GM12873 (cell line): ENCODE results near the gene FCN1.

Experiments used
- TF ChIP-seq, protein P1 (sequence below): IDR thresholded peaks from 2 replicates; pipeline ENCODE4 v1.5.1; 2012; ENCODE audit warnings: low read depth, mild to moderate bottlenecking, moderate library complexity, low read length, control low read depth; ENCODE audit not compliant: insufficient read depth; ENCODE audit errors: missing control alignments

Gene FCN1

GRCh38 chr9:134957945-134958227 is 40.2 kb upstream of the FCN1 start:
- TF ChIP-seq, protein P1, sequence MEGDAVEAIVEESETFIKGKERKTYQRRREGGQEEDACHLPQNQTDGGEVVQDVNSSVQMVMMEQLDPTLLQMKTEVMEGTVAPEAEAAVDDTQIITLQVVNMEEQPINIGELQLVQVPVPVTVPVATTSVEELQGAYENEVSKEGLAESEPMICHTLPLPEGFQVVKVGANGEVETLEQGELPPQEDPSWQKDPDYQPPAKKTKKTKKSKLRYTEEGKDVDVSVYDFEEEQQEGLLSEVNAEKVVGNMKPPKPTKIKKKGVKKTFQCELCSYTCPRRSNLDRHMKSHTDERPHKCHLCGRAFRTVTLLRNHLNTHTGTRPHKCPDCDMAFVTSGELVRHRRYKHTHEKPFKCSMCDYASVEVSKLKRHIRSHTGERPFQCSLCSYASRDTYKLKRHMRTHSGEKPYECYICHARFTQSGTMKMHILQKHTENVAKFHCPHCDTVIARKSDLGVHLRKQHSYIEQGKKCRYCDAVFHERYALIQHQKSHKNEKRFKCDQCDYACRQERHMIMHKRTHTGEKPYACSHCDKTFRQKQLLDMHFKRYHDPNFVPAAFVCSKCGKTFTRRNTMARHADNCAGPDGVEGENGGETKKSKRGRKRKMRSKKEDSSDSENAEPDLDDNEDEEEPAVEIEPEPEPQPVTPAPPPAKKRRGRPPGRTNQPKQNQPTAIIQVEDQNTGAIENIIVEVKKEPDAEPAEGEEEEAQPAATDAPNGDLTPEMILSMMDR = no peak

- TF ChIP-seq, protein P1 = no peak
Observed at GRCh38 chr9:134957165-134957944, 39.6 kb upstream of the FCN1 start.

GRCh38 chr9:134955801-134956200 is 38.1 kb upstream of the FCN1 start:
- TF ChIP-seq, protein P1 = no peak

- TF ChIP-seq, protein P1 = no peak
Observed at GRCh38 chr9:134955156-134955555, 37.4 kb upstream of the FCN1 start.

- TF ChIP-seq, protein P1 = no peak
Observed at GRCh38 chr9:134951994-134952393, 34.3 kb upstream of the FCN1 start.

- TF ChIP-seq, protein P1 = no peak
Observed at GRCh38 chr9:134951461-134951860, 33.7 kb upstream of the FCN1 start.

GRCh38 chr9:134950386-134951210 is 32.9 kb upstream of the FCN1 start:
- TF ChIP-seq, protein P1 = no peak
